GM10847 (cell line): ENCODE measurements around the gene MTMR11.

Source experiments
- POLR2A ChIP-seq: IDR thresholded peaks from 2 replicates; pipeline ENCODE4 v1.6.1; 2011; ENCODE audit not compliant: insufficient read length; ENCODE audit errors: extremely low read depth

MTMR11 gene

GRCh38 chr1:149936170-149936991 is at the start of gene MTMR11:
MTMR11 (minus strand) TSS chr1:149936879; CDS start chr1:149936647, 232 bp downstream.
- no peak for TF ChIP-seq POLR2A

- no peak for TF ChIP-seq POLR2A
Observed at GRCh38 chr1:149979972-149980540, 43.4 kb upstream of the MTMR11 start.

- TF ChIP-seq POLR2A, result no peak
Observed at GRCh38 chr1:149979245-149979971, 42.7 kb upstream of the MTMR11 start.

GRCh38 chr1:149978547-149979023 is 41.9 kb upstream of the MTMR11 start:
- no peak for TF ChIP-seq POLR2A

- no peak for TF ChIP-seq POLR2A
Observed at GRCh38 chr1:149977345-149977744, 40.7 kb upstream of the MTMR11 start.

GRCh38 chr1:149972547-149972946 is 35.9 kb upstream of the MTMR11 start:
- TF ChIP-seq POLR2A, result no peak

- no peak for TF ChIP-seq POLR2A
Observed at GRCh38 chr1:149967646-149968045, 31.0 kb upstream of the MTMR11 start.

GRCh38 chr1:149967041-149967440 is 30.4 kb upstream of the MTMR11 start:
- TF ChIP-seq POLR2A, result no peak

- no peak for TF ChIP-seq POLR2A
Observed at GRCh38 chr1:149966405-149966804, 29.7 kb upstream of the MTMR11 start.

- TF ChIP-seq POLR2A, result no peak
Observed at GRCh38 chr1:149965440-149965839, 28.8 kb upstream of the MTMR11 start.

- no peak for TF ChIP-seq POLR2A
Observed at GRCh38 chr1:149963358-149963757, 26.7 kb upstream of the MTMR11 start.

- TF ChIP-seq POLR2A, result no peak
Observed at GRCh38 chr1:149962736-149963135, 26.1 kb upstream of the MTMR11 start.

- no peak for TF ChIP-seq POLR2A
Observed at GRCh38 chr1:149962039-149962647, 25.5 kb upstream of the MTMR11 start.

GRCh38 chr1:149949911-149950310 is 13.2 kb upstream of the MTMR11 start:
- no peak for TF ChIP-seq POLR2A

GRCh38 chr1:149945206-149945605 is 8.5 kb upstream of the MTMR11 start:
- TF ChIP-seq POLR2A, result no peak
